Stimulated activated CD4-positive, alpha-beta T cell treated with anti-CD3 and anti-CD28 coated beads, Interleukin-2, amount 100 ng/mL, for 24 hours (primary cell): ENCODE measurements around the gene IL1RAPL1.

Experiments used
- DNase-seq, 2 donors: peaks; one replicate each; pipeline ENCODE4 v3.0.0-alpha.2; 2020

The IL1RAPL1 gene

DNA sequence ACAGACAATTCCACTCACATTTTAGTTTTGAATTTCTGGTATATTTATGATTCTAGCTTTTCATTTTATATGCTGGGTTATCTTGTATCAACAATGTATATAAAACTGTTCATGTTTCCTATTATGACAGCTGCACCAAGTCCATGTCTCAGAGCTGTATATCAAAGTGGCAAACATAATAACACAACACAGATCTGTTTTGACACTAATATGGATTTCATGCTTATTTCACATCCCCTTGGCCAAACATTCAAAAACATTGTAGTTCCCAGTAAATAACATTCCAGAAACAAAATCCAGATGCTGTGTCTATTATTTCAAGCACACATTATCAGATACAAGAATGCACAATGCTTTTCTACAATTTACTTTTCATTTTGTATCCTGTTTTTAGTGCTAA lies 1247.5 kb downstream of the IL1RAPL1 start:
- DNase-seq = no peak

DNA sequence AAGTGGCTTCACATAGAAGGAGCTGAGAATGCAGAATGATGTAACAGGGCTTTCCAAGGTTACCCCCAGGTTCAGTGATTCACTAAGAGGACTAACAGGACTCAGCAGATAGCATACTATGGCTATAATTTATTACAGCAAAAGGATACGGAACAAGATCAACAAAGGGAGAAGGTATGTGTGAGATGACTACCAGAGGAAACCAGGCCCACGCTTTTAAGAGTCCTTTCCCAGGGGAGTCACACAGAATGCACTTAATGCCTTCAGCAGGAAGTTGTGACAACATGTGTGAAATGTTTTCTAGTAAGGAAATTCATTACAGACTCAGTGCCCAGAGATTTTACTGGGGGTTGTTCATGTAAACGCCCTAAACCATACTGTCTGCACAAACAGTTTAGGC lies 1254.5 kb downstream of the IL1RAPL1 start:
- DNase-seq = no peak

DNA sequence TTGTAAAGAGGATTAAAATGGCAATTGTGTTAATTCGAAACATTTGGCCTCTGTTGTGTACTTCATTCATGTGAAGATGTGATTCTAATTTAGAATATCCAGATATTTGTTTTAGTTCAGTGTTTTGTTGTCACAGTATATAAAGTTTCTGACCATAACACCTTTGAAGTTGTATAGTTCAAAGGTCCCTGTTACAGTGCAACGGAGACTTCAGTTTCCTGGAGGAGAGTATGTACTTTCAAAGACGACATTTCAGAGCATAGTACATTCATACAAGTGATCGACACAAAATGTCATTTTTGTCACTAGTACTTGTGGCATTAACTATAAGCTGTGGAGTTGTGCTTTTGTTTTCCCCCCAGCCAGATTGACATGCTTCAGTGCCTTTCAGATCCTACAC lies 1255.3 kb downstream of the IL1RAPL1 start:
- no peak for DNase-seq

DNA sequence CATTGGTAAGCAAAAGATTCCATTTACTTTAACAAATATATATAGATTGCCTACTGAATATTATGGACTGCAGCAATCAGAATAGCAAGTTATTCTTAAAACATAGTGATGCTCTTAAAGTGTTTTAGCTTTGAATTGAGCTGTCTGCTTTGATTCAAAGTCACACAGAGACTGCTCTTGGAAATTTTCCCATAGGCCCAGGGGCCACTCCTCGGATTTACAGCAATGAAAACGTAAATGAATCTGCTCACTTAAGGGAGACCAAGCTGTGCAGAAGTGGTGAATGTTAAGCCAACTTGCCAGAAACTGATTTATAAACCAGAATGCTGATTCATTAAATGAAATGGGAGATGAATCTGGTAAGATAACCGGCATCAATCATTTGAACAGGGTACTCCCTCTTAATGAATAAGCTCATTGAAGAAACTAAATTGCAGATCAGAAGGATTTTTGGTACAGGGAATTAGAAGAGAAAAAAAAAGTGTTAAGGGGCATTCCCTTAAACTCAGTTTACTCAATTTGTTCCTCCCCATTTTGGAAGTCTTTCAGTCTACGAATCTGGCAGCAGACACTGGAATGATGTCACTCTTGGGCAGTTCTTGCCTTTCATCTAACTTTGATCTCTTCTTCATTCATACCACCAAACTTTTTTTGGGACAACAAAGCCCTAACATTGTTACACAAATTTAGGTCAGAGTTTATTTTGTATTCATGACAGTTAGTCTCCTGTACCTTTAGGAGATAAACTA lies 1264.8 kb downstream of the IL1RAPL1 start:
- no peak for DNase-seq

DNA sequence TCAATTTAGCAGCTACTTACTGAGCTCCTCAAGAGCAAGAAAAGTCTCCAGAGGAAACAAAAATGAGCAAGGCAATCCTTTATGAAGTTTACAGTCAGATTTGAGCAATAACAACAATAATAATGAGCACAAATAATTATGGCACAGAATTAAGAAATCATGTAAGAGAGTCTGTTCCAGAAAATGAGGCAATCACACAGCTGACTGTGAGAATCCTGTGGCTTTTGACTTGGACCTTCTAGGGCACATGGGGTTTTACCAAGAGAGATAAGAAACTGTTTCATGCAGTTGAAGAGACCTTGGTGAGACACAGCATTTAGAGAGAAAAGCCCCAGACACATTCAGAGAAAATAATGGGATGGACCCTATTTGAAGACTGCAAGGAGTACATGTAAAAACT lies 1265.5 kb downstream of the IL1RAPL1 start:
- no peak for DNase-seq

DNA sequence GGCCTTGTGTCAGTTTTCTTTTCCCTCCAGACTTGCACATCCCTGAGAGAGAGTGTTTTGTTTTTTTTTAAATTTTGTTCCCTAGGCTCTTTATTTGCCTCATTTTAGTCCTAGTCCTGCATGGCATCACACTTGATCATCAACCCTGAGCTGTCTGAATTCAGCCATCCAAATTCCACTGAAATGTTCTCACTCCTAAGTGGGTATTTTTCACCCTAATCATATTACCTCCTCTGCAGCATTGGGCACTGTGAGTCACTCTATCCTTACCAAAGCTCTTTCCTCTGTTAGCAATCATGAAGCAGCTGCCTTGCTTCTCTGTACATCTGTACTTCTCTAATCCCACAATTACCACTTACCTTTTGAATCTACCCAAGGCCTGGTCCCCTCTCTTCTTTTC lies 1271.5 kb downstream of the IL1RAPL1 start:
- no peak for DNase-seq

DNA sequence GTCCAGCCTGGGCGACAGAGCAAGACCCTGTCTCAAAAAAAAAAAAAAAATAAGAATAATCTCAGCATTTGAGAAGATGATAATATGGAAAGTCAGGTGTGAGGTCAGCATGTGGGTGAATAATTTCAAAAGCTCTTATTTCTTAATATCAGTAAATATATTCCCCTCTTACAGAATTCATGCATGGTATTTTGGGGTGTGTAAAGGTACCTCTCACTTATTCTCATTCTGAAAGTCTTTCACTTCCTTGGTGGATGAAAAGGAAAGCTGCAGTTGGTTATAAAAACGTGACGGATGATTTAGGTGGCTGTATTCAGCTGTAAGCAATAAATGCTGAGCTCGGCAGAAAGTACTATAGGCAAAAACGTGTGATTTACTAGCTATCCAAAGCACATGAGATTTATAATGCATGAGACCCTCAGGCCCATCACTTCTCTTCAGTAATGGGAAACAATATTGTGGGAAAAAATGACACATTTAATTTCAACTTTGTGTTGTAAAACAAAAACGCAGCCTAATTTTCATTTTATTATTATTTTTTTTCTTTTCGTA lies 1275.0 kb downstream of the IL1RAPL1 start:
- DNase-seq = no peak

DNA sequence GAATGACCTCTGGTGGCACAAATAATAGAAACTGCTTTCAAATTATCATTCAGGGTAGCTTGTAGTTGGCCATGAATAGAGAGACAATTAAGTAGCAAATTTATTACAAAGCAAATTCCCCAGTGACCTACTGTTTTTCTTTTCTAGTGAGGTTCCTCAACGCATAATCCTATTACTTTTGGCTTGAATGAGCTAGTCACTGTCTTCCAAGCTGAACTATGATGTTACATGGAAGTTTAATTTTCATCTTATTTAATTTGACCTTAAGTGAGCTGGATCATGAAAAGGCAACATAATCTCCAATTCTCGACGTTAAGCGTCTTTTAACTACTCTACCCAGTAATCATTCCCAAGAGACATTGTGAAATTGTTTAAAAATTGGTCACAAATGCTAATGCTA lies 1280.7 kb downstream of the IL1RAPL1 start:
- DNase-seq = no peak

DNA sequence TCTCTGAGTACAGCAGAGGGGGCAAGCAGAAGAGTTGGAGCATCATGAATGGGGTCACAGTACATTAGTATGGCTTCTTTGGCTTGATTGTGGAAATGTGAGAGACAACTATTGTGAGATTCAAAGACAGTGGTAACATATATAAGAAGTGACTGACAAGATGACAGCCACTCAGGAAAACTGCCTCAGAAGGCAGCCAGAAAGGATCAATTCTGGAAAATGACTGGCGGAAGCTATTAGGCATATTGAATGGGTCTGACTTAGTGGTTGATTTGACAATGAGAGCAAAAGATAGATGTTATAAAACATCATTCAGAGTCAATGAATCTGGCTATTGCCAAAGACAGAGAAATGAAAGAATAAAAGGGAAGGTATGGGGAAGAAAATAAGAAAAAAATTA lies 1282.6 kb downstream of the IL1RAPL1 start:
- no peak for DNase-seq

DNA sequence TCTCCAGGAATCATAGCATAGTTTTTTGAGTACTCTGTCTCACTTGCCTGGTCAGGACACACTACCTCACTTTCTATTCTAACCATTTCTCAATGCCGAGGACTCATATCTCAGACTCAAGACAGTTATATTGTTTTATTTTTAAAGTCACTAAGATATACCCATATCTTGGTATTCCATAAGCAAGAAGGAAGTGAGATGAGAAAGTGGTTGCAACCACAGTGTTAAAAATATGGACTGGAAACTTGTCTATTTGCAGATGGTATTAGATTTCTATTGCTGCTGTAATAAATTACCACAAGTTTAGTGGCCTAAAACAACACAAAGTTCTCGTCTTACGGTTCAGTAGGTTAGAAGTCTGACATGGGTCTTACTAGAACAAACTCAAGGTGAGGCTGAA lies 1283.4 kb downstream of the IL1RAPL1 start:
- no peak for DNase-seq

DNA sequence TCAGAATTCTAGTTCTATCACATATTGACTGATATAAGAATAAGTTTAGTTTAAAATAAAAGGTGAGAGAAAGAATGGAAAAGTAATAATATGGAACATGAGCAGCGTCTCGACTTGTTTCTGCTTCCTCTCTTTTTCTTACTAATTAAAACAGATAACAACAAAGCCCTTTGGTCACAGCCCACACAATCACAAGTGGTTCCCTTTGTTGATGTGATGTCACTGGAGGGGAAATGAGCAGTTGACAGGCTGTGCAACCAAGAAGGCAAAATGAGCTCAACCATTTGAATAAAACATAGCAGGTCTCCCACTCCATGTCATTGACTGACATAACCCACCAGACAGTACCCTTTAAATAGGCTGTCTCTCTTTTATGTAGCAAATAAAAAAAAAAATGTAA lies 1285.6 kb downstream of the IL1RAPL1 start:
- no peak for DNase-seq

DNA sequence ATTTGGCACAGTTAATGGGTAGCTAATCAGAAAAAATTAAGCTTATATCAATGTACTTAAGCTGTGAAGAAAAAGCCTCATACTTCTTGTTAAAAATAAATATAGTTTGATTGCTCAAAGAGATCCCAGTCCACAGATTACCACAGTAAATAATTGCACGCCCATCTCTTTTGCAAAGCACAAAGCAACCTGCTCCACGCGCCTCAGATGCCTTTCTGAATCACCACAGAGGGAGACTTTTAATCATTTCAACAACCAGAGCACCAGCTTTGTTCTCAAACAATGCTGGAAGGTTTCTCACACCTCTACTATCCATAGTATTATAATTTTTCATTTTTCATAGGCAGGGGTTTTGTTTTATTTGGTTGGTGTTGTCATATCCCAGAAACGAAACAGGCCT lies 1289.5 kb downstream of the IL1RAPL1 start:
- no peak for DNase-seq

DNA sequence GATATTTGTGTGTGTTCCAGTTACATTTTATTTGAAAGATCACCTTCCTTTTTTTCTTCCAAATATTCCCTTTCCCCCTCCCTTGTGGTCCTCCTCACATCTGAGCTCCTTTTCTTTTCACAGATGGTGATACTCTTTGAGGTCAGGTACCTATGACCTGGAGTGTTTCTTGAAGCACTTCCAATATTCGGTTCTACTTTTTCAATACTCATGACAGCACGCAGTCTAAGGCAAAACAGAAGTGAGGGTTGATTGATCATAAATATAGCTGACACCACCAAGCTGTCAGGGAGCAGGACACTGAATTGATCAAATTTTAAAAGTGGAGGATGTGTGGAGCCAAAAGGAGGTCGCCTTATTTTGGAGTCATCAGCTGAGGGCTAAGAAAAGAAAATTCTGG lies 1293.7 kb downstream of the IL1RAPL1 start:
- DNase-seq = no peak

DNA sequence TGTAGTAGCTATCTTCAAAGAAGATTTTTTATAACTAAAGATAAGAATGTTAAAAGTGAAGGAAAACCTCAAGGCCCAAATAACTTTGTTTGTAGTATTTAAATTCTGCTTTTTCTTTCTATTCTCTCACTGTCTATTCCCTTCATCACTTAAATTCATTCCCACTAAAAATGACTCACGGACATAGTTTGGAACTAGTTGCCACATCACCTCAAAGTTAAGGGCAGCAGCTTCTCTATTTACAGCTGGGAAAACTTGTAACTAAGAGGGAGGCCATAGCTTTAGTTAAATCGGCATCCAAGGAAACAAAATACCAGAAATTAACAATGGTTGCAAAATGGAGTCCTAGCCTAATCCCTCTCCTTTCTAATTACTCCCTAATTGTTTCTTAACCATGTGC lies 1302.8 kb downstream of the IL1RAPL1 start:
- DNase-seq = no peak

DNA sequence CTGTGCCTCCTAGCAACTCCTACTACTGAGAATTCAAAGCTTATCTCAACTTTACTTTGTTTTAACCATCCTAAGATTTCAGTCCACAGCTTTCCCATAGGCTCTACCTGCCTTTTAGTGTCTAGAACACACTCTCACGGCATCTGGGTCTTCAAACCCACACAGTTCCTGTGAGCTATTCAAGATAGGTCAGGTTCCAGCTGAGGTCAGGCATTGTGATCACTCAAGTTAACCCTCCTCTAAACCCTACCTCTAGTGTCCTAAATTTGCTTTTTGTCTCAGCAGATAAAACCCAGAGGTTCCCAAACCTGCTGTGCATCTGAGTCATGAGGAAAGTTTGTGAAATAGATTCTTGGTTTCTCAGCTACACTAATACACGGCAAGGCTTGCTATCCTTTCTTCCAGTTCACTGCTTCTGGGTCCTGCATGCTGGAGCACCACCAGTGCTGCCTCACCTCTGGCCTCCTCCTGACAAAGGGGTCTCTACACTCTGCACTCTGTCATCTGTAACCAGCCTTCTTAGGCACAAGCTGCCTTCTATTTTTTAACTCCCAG lies 1303.5 kb downstream of the IL1RAPL1 start:
- DNase-seq = no peak

DNA sequence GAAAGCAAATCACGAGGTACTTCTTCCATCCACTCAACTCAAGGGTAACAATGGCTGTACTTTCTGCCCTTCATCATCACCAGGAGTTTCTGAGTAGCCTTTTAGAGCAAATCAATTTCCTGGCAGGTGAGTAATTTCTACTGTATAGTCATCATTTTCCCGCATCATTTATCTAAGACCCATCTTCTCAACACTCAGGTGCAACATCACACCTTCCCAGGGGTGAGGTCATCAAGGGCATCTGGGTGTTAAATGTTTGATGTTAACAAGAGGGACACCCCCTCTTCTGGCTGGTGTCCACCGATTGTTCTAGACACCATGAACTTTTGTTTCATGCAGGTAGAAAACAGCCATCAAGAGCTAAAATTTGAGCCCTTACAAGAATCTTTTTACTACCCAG lies 1314.8 kb downstream of the IL1RAPL1 start:
- no peak for DNase-seq

DNA sequence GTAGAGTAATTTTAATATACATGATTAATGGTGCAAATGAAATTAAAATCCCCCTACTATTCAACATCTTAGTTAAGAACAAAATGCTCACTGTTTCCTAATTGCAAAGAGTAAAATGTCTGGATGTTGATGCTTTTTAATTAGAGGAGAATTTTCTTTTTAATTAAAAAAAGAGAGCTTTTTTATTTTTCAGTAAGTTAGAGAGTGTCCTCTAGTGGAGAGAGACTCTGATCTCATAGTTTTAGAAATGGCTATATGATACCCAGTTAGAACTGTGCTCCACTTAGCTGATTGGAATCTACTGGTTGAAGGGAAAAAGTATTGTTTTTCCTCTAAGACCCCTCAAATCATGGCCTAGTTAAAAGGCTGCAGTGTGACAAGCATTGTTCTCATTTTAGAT lies 1316.1 kb downstream of the IL1RAPL1 start:
- no peak for DNase-seq

DNA sequence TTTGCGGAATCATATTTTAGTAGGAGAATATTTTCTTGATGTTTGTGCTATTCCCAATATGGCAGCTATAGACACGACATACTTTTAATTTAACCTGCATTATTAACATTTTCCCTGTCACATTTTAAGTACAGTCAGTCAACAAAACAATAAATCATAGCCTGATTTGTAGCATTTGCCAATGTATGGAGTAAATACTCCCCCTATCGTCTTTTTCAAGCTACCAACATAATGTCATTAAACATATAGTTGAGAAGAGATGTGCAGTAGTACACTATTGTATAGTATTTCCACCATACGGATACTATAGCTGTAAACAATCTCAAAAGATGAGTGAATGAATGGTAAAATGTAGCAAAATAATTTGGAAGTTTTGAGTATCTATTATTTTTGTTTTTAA lies 1324.4 kb downstream of the IL1RAPL1 start:
- DNase-seq = no peak

DNA sequence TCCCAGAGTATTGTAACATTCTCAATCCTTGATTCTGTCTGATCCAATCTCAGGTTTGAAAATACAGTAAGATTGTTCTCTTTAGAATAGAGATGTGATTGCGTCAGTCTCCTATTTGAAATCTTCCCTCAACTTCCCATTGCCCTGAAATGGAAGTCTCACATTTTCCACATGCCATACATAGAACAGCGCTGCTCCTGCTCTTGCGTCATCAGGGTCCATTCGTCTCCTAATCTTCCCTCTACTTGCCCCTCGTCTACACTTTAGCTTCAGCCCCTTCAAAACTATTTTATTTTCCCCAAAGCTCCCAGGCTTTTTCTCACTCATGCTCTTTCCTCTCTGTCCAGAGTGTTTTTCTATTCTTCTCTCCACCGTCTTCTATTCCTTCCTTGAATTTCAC lies 1326.4 kb downstream of the IL1RAPL1 start:
- no peak for DNase-seq

DNA sequence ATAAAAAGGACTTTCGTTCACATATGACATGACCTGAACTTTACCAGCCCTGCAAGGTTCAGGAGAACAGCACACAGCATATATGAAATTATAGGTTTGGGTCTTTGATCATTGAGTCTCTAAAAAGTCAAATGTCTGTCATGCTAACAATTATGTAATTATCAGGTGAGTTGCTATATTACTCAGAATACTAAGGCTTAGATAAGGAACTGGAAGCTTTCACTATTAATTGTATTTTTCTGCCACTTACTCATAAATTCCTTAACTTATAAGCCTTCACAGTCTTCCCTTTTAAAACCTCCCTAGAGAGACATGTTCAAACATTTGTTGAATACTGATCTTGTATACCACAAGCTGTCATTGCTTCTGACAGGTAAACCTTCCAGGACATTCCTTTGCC lies 1335.4 kb downstream of the IL1RAPL1 start:
- DNase-seq = no peak

DNA sequence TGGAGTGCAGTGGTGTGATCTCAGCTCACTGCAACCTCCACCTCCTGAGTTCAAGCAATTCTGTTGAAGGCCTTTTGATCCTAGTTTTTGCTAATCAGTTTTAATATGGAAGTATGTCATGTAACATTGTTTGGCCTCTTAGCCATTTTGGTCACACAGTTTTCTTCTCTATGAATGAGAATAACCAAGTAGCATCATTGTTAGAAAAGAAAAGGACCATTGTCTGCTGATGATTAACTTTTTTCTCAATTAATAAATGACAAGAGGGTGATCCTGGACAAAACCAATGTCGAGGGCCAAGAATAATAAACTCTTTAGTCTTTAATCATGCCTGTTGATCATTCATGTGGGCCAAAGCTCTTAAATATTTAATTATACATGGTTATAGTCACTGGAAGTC lies 1338.8 kb downstream of the IL1RAPL1 start:
- DNase-seq = no peak

DNA sequence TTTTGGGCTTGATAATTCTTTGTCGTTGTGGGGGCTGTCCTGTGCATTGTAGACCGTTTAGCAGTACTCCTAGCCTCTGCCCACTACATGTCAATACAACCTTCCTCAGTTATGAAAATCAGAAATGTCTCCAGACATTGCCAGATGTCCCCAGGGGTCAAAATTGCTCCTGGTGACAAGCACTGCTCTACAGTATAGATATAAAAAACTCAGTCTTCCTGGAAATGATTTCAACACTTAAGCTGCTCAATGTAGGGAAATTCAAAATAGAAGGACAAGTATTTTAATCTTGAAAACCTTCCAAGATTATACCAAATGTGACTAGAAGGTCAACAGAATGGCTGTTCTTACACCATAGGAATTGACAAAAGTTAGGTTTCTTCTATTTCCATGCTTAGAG lies 1339.4 kb downstream of the IL1RAPL1 start:
- no peak for DNase-seq

DNA sequence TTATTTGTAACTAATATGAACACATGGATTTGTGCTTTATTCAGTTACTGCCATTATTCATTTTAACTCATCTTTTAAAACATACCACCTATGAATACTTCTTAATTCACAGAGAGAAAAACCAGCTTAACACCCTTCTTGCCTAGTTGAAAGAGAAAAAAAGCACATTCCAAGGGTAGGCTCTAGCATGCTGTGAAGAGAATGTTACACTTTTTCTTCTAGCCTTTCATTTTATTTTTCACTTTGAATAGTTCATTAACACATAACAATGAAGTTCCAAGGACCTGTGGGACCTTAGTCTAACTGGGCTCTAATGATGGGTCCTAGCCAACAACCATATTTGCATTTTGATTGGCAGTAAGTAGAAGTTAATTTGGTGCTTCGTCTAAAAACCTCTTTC lies 1348.2 kb downstream of the IL1RAPL1 start:
- no peak for DNase-seq

DNA sequence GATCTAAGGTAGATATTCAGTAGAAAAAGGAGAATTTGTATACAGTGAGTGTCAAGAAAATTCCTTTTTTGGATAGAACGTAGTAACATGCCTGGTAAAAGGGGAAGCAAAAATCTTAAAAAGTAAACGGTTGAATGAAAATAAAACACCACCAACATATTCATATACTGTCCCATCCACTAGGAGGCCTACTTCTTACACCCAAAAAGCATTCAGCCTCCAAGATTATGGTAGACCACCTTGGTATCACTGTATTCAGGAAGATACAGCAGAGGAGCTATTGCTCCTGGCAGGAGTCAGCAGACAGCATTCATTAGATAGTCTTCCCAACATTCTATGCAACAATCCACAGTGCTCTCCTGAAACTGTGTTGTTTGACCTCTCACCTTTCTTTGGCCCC lies 1353.5 kb downstream of the IL1RAPL1 start:
- no peak for DNase-seq

DNA sequence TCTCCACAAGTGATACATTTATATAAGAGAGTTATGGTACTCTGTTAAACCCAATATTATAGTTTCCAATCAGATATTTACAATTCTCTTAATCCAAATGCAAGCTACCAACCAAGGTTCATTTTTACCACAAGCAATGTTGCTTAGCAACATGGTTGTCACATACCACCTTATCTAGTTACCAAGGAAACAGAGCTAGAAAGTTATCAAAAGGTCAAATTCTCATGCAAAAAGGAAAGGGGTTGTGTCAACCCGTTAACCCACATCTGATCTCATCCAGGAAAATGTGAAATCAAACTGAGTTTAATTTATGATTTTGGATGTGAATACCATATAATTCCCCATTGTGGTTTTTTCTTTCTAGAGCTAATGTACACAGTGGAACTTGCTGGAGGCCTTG lies 1354.0 kb downstream of the IL1RAPL1 start:
- DNase-seq = no peak
